ENCODE data around the gene GPLD1.

The GPLD1 gene

DNA sequence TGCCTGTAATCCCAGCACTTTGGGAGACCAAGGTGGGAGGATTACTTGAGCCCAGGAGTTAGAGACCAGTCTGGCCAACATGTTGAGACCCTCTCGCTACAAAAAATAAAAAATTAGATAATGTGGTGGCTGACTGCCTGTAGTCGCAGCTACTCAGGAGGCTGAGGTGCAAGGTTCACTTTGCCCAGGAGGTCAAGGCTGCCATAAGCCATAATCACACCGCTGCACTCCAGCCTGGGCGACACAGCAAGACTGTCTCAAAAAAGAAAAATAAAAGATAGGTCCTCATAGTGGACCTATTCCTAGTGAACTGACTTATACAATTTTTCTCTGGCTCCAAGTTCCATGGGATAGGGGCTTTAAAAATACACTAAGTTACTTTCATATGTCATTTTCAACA, 44.8 kb downstream of the GPLD1 start:
- no peak for TF ChIP-seq CTCF (conservative IDR thresholded peaks at IDR 0.05; ENCODE audit: low read depth, low read length)
- H3K4me3 ChIP-seq (ENCODE audit: low read length) = no peak overlapping the region
- DNase-seq (ENCODE audit: low read depth) = no peak

DNA sequence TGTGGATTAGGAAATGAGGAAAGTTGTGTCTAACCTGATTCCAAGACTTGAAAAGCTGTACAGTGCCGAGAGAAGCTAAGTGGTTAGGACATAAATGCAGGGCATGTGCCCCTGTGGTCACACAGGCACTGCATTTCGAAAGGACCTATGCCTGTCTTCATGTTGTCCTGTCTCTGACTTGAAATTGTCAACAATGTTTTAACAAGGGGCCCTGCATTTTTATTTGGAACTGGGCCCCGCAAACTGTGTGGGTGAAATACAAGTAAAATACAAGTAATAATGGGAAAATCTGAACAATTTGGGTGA, 47.8 kb downstream of the GPLD1 start:
- no peak for DNase-seq (ENCODE audit: low read depth)
- H3K4me3 ChIP-seq (ENCODE audit: low read length) = no peak overlapping the region
- no peak for TF ChIP-seq CTCF (conservative IDR thresholded peaks at IDR 0.05; ENCODE audit: low read depth, low read length)

DNA sequence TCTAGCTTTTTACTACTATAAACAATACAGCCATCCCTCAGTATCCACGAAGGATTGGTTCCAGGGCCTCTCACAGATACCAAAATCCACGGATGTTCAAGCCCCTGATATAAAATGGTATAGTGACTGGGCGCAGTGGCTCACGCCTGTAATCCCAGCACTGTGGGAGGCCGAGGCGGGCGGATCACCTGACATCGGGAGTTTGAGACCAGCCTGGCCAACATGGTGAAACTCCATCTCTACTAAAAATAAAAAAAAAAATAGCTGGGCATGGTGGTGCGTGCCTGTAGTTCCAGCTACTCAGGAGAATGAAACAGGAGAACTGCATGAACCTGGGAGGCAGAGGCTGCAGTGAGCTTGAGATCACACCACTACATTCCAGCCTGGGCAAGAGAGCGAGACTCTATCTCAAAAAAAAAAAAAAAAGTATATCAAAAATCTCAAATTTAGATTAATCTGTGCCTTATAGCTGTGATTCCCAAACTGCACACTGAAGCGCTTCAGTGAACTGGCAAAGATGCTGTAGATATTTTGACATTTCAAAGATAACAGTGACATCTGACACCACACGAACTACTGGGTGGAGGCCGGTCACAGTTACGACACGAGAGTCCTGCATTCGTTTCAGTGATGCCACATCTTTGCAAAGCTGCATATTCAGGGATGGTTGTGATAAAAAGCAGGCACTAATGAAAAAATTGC, 48.3 kb downstream of the GPLD1 start:
- no peak overlapping the region for H3K4me3 ChIP-seq (ENCODE audit: low read length)
- no peak for TF ChIP-seq CTCF (conservative IDR thresholded peaks at IDR 0.05; ENCODE audit: low read depth, low read length)
- DNase-seq (ENCODE audit: low read depth) = no peak

DNA sequence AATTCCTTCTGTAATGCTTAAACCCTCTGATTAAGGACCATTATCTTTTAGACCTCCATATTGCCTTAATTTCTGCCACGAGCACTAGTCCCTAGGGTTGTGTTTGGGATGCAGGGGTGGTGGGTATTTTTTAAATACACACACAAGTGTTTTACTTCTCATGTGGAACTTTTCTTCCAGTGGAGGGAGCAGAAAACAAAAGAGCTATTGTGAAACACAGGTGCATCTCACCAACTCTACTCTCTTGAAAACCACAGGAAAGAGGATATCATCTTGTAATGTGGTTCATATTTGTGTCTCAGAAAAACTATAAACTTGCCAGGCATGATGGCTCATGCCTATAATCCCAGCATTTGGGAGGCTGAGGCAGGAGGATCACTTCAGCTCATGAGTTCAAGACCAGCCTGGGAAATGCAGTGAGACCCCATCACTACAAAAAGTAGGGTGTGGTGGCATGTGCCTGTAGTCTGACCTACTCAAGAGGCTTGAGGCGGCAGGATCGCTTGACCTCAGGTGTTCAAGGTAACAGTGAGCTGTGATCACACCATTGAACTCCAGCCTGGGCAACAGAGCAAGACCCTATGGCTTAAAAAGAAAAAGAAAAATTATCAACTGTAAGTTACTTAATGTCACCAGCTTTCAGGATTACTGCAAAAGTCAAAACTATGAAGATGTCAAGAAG, 49.4 kb downstream of the GPLD1 start:
- TF ChIP-seq CTCF (conservative IDR thresholded peaks at IDR 0.05; ENCODE audit: low read depth, low read length) = no peak
- no peak overlapping the region for H3K4me3 ChIP-seq (ENCODE audit: low read length)
- DNase-seq (ENCODE audit: low read depth) = no peak

- no peak for DNase-seq (ENCODE audit: low read depth)
- no peak overlapping the region for H3K4me3 ChIP-seq (ENCODE audit: low read length)
- TF ChIP-seq CTCF (conservative IDR thresholded peaks at IDR 0.05; ENCODE audit: low read depth, low read length) = no peak
These were observed 52.4 kb downstream of the GPLD1 start for GRCh38 chr6:24436979-24437378.

DNA sequence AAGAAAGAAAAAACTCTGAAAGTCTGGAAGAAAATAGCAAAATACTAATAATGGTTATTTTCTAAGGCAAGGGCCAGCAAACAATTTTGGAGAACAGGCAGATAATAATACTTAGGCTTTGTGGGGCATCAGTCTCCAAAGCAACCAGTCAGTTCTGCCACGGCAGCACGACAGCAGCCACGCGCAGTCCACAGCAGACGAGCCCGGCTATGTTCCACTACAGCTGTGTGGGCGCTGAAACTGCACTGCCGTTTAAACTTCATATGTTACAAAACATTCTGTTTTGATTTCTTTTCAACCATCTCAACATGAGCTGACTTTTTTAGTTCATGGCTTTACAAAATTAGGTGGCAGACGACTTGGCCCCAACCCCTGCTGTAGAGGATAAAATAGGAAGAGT, 56.8 kb downstream of the GPLD1 start:
- TF ChIP-seq CTCF (conservative IDR thresholded peaks at IDR 0.05; ENCODE audit: low read depth, low read length) = no peak
- no peak for DNase-seq (ENCODE audit: low read depth)
- H3K4me3 ChIP-seq (ENCODE audit: low read length) = no peak overlapping the region

DNA sequence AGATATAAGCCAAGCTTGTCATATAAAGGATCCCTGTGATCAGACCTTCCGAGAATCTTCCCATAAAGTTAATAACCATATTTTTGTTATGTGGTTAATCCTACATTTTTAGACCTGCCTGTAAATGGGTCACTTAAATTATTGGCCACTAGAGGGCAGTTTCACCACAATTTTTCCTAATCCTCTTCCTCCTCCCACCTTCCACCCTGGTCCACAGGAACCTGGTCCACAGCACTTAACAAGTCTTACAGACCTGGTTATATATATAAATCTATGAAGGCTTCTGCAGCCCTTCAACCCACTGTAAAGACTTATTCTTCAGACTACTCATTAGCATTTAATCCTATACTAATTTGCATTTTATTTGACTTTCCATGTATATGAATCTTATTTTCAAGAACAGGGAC, 58.3 kb downstream of the GPLD1 start:
- peak; percentile 65 for TF ChIP-seq CTCF (conservative IDR thresholded peaks at IDR 0.05; ENCODE audit: low read depth, low read length)
- H3K4me3 ChIP-seq (ENCODE audit: low read length) = no peak overlapping the region
- DNase-seq (ENCODE audit: low read depth) = no peak
